Epithelial cell of proximal tubule (primary cell): ENCODE results near the gene AKR1B15. TPM values are rescaled to one million over a fixed set of nuclear protein-coding genes. Genes with fewer than 3 reads are reported as not detected.

ENCODE experiments used
- DNase-seq: peaks from one replicate; pipeline ENCODE4 v3.0.0-alpha.2; 2011; ENCODE audit warnings: low read depth
- H3K4me3 ChIP-seq: 2 replicates; pipeline ENCODE4 v1.5.1; 2011; ENCODE audit warnings: low read depth, mild to moderate bottlenecking, low read length
- total RNA-seq: library from RNA; depleted of rRNA; stranded (reverse); fragments of >200 nt; gene quantifications from 2 replicates; pipeline ENCODE4 v1.2.3, GENCODE V29; 2015
- TF ChIP-seq, protein P1 (sequence below): conservative IDR thresholded peaks from 2 replicates; pipeline ENCODE4 v1.5.1; 2012; ENCODE audit warnings: low read depth, mild to moderate bottlenecking, low read length

The AKR1B15 gene
- total RNA-seq, 1 donor from 2014 or later = not detected

DNA sequence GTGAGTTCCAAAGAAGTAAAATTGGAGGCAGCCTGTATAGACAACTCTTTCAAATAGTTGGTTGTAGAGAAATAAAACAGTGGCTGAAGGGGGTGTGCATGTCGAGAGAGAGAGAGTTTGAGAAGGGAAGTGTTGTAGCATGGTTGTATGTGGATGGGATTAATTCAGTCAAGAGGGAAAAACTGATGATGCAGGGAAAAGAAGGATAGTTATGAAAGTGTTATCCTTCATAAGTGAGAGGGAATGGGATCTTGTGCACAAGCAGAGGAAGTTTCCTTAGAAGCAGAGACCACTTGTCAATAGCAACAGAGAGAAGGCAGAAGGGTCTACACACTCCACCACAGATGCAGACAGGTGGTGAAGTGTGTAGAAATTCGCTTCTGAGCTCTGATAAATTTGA is 67.7 kb downstream of the AKR1B15 start:
- H3K4me3 ChIP-seq = no peak overlapping the region
- TF ChIP-seq, protein P1, sequence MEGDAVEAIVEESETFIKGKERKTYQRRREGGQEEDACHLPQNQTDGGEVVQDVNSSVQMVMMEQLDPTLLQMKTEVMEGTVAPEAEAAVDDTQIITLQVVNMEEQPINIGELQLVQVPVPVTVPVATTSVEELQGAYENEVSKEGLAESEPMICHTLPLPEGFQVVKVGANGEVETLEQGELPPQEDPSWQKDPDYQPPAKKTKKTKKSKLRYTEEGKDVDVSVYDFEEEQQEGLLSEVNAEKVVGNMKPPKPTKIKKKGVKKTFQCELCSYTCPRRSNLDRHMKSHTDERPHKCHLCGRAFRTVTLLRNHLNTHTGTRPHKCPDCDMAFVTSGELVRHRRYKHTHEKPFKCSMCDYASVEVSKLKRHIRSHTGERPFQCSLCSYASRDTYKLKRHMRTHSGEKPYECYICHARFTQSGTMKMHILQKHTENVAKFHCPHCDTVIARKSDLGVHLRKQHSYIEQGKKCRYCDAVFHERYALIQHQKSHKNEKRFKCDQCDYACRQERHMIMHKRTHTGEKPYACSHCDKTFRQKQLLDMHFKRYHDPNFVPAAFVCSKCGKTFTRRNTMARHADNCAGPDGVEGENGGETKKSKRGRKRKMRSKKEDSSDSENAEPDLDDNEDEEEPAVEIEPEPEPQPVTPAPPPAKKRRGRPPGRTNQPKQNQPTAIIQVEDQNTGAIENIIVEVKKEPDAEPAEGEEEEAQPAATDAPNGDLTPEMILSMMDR = no peak
- DNase-seq = no peak

DNA sequence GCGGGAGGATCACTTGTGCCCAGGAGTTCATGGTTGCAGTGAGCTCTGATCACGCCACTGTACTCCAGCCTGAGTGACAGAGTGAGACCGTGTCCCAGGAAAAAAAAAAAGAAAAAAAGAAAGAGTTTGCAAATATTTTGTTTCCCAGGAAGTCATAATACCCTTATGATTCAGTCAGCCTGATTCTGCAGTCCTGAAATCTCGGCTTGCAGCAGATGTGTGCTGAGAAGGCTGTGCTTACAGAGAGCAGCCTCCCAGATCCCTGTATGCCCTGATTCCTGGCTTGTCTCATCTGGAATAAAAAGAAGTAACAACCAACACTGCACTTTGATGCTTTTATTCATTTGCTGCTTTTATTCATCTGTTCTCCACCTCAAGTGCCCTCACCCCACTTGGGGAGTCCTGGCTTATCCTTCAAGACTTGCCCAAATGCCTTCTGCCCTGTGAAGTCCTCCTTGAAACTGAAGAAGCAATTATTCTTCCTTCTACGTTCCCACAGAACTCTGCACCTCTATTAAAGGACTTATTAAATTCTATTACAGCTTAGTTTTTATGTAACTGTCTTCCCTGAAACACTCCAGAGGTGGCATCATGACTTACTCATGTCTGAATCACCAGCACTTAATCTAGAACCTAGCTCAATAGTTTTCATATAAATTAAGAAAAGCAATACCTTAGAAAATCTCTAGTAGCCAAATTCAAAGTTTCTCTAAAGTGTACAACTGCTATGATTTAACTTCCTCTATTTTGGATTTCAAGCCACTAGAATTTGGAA is 70.0 kb downstream of the AKR1B15 start:
- H3K4me3 ChIP-seq = no peak overlapping the region
- DNase-seq = no peak
- TF ChIP-seq, protein P1 = no peak

DNA sequence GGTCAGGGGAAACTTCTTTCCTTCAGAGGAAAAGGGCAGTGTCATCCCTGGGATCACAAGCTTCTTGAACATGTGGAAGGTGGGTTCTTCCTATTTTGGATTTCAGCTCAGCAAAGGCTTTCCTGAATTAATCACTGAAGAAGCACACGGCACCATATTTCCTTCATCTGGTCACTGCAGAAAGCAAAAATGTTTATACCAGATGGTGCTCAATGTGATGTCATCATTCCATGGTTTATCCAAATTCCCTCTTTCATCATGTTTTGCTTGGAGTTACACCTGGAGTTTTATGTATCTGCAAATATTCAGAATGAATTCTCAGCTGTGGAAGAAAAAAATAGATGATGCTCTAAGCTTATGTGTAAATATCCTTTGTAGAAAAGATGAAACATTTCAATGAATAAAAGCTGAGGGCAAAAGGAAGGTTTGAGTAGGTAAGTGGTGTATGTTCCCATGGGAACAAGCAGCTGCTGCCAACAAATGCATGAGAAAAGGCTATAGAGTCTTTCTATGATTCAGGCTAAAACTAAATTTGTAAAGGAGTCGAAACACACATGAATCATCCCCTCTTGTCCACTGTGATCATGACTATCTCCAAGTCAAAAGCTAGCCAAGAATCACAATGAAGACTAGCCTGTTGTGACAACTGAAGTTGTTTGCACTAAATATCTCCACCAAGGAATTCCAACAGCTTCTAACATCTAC is 70.9 kb downstream of the AKR1B15 start:
- TF ChIP-seq, protein P1 = no peak
- H3K4me3 ChIP-seq = no peak overlapping the region
- peak; percentile 62 for DNase-seq

DNA sequence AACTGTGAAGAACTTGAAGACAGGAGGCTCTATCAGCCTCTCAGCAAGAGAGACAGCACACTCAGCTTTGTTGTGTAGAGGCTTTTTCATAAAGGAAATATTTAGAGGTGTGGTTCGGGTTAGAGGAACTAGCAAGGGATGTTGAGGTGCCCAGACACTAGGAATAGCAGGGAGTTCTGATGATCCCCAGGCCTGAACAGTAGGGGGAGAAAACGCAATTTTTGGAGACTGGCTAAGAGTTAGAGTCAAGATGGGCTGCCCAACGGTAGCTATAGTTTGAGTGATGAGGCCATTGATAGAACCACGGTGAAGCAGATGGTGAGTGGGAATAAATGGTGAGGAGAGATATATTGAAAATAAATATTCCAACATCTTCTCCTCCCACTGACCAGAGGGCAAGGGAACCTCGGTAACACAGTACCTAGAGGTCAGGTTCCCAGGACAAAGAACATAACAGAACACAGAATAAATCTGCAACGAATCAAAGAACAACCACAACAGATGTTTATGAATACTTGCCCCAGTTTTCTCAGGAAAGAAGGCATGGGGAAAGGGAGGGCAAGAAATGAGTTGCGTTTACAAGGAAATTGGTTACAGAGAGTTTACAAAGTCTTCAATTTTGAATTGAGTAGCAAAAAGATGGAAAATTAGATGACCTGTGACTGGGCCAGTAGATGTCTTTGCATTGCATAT is 73.5 kb downstream of the AKR1B15 start:
- DNase-seq = no peak
- no peak overlapping the region for H3K4me3 ChIP-seq
- TF ChIP-seq, protein P1 = no peak

DNA sequence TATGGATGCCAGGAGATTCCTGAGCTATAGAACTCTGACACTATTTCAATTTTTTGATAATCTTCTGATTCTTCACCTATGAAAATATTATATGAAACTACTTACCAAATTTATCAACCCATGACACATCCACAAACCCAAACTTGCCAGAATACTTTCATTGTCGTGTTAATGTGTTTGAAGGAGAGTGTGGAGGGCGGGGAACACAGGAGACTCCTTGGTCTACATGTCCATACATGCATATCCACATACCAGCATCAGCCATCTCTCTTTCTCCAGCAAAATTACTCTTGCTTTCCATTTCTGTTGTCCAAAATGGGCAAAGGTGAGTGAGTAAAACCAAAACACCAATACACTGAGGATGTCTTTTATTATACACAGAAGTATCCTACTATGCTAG is 74.3 kb downstream of the AKR1B15 start:
- TF ChIP-seq, protein P1 = no peak
- H3K4me3 ChIP-seq = no peak overlapping the region
- no peak for DNase-seq

DNA sequence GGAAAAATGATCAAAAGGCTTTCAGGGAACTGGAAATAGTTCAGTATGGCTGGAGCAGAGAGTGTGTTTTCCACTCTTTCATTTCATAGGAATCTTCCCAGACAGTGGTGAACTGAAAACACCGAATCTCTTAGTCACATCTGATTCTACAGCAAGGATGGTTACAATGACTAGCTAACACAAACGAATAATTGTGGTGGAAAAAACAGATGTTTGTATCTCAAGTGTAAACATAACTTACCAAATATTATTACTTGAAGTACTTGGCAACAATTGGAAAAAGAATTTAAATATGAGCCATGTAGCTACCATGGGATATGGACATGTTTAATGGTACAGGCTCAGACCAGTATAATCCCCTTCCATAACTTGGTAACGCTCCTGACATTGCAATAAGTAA is 76.6 kb downstream of the AKR1B15 start:
- DNase-seq = no peak
- TF ChIP-seq, protein P1 = no peak
- no peak overlapping the region for H3K4me3 ChIP-seq
